DND-41 (cell line): Measurements from ENCODE around the gene ZNF488.

Source experiments
- EZH2 ChIP-seq: IDR thresholded peaks from 3 replicates; pipeline ENCODE4 v1.6.1; 2012; ENCODE audit warnings: borderline replicate concordance, low read depth, mild to moderate bottlenecking, moderate library complexity, low read length, inconsistent platforms; ENCODE audit not compliant: severe bottlenecking
- TF ChIP-seq, protein P1 (sequence below): IDR thresholded peaks from 2 replicates; pipeline ENCODE4 v1.5.1; 2012; ENCODE audit warnings: borderline replicate concordance, low read length, moderate library complexity, mild to moderate bottlenecking; ENCODE audit not compliant: poor library complexity, severe bottlenecking; ENCODE audit errors: extremely low read depth

DNA sequence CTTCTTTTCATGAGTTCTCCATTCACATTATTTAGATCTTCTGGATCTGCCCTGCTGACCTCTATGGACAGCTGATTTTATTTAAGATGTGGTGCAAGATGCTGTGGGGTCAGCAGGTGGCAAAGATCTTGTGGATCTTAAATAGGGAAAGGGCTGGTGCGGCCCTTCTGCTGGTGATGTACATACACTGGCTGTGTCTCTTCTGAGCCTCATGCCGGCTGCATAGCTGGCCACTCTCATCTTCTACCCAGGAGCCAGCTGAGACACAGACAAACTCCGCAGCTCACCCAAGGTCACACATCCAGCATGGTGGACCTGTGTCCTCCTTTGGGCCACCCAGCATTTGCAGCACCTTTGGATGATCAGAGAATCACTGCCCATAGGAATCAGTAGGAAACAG lies 26.2 kb downstream of the ZNF488 start:
- TF ChIP-seq, protein P1, sequence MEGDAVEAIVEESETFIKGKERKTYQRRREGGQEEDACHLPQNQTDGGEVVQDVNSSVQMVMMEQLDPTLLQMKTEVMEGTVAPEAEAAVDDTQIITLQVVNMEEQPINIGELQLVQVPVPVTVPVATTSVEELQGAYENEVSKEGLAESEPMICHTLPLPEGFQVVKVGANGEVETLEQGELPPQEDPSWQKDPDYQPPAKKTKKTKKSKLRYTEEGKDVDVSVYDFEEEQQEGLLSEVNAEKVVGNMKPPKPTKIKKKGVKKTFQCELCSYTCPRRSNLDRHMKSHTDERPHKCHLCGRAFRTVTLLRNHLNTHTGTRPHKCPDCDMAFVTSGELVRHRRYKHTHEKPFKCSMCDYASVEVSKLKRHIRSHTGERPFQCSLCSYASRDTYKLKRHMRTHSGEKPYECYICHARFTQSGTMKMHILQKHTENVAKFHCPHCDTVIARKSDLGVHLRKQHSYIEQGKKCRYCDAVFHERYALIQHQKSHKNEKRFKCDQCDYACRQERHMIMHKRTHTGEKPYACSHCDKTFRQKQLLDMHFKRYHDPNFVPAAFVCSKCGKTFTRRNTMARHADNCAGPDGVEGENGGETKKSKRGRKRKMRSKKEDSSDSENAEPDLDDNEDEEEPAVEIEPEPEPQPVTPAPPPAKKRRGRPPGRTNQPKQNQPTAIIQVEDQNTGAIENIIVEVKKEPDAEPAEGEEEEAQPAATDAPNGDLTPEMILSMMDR = no peak
- TF ChIP-seq EZH2 = no peak
